Measurements from ENCODE around the gene ANKRD6.
A peak's percentile ranks its signal among the peaks of the same experiment; 100 is the strongest.

ANKRD6 gene

GRCh38 chr6:89406141-89406540, 26.8 kb upstream of the ANKRD6 start:
- no peak for DNase-seq (ENCODE audit: low read depth)
- TF ChIP-seq, protein P1, sequence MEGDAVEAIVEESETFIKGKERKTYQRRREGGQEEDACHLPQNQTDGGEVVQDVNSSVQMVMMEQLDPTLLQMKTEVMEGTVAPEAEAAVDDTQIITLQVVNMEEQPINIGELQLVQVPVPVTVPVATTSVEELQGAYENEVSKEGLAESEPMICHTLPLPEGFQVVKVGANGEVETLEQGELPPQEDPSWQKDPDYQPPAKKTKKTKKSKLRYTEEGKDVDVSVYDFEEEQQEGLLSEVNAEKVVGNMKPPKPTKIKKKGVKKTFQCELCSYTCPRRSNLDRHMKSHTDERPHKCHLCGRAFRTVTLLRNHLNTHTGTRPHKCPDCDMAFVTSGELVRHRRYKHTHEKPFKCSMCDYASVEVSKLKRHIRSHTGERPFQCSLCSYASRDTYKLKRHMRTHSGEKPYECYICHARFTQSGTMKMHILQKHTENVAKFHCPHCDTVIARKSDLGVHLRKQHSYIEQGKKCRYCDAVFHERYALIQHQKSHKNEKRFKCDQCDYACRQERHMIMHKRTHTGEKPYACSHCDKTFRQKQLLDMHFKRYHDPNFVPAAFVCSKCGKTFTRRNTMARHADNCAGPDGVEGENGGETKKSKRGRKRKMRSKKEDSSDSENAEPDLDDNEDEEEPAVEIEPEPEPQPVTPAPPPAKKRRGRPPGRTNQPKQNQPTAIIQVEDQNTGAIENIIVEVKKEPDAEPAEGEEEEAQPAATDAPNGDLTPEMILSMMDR (conservative IDR thresholded peaks at IDR 0.05; ENCODE audit: low read length): no peak
- H3K4me3 ChIP-seq (ENCODE audit: low read length): no peak overlapping the region

DNA sequence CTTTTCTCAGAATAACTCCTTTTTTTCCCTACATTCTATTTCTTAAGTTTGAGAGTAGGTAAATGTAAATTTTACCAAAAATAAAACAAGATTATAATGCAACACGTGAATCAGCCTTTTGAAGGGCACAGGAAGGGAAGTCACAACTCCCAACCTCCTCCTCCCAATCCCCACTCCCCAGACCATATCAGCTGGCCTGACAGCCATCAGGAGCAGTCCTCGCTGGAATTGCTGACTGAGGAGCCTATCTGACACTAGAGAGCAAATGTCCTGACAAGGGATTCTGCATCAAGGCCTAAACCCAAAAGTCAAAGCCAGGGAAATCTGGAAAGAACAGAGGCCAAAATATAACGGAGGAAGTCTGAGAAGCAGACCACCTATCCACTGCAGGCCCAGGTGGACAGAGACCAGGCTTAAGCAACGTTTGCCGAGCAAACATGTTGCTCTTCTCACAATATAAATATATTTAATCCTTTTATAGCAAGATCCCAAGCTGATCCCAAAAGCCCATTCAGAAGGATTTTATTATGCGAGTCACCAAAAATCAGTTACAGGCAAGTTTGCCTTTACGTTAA, 23.4 kb upstream of the ANKRD6 start:
- TF ChIP-seq, protein P1 (conservative IDR thresholded peaks at IDR 0.05; ENCODE audit: low read length): no peak
- DNase-seq (ENCODE audit: low read depth): no peak
- no peak overlapping the region for H3K4me3 ChIP-seq (ENCODE audit: low read length)

- H3K4me3 ChIP-seq (ENCODE audit: low read length): no peak overlapping the region
- no peak for DNase-seq (ENCODE audit: low read depth)
- TF ChIP-seq, protein P1 (conservative IDR thresholded peaks at IDR 0.05; ENCODE audit: low read length): no peak
Observed at GRCh38 chr6:89410231-89410761, 22.7 kb upstream of the ANKRD6 start.

DNA sequence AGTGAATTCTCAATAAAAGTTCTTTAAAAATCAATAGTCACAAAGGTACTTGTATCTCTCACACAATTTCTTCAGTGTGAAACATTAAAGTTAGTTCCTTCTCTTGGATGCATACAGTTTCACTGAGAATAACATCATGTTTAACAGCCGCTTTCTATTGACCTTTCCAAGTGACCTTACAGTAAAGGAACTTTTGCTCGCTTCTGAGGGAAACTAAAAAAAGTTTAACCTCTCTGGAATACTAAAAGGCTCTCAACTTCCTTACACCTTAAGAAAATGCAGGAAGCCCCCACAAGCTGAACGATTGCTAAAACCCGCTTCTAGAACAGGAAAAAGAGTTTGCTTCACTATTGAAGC, 22.2 kb upstream of the ANKRD6 start:
- H3K4me3 ChIP-seq (ENCODE audit: low read length): peak overlapping the region; percentile 18; the same call in 1 of the 2 replicates
- TF ChIP-seq, protein P1 (conservative IDR thresholded peaks at IDR 0.05; ENCODE audit: low read length): no peak
- no peak for DNase-seq (ENCODE audit: low read depth)

GRCh38 chr6:89411145-89412070, 21.5 kb upstream of the ANKRD6 start:
- DNase-seq (ENCODE audit: low read depth): no peak
- TF ChIP-seq, protein P1 (conservative IDR thresholded peaks at IDR 0.05; ENCODE audit: low read length): no peak
- peak overlapping the region; percentile 29 for H3K4me3 ChIP-seq (ENCODE audit: low read length)

DNA sequence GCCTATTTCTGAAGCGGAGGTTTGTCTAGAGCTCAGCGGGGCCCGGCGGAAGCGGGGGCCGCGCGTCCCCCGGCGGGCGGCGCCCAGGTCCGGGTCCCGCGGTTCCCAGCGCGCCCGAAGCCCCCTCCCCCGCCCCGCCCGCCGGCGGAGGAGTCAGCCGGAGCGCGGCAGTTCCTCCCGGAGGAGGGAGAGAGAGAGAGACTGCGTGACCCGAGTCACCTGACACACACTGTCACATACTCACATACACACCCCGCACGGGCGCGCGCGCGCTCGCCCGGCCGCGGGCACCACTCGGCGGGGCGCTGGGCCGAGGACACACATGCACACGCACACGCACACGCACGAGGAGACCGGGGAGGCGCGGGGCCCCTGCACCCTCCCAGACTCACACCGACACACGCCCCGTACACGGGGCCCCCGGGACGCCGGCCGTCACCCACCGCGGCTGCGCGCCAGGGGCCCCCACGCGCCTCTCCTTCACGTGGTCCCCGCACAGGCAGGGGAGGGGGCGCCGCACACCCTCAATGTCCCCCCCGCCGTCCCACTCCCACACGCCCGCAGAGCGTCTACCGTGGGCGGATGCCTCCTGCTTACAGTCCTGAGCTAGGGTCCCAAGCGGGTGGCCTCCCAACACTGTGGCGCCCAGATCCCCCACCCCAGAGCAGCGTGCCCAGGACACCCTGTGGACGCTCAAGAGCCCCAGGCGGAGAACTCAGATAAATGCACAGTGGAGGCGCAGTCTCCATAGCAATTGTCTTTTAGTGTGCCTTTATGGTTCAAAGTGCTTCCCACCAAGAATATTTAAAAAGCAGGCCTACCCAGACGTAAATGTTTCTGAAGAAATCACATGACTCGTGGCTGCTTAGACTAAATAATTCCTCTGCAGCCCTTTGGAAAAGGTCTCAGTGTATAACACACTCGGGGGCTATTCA, 20.6 kb upstream of the ANKRD6 start, which contains the start of gene RRAGD:
Gene RRAGD, minus strand, starts transcription at position 203 of the 935 bp plus-strand sequence. CDS start 280 bp downstream, outside the sequence.
- no peak for DNase-seq (ENCODE audit: low read depth)

More for the DNA sequence above, 20.6 kb upstream of the ANKRD6 start, which contains the start of gene RRAGD:
- peak within 1 kb of the TSS; percentile 29 for H3K4me3 ChIP-seq (ENCODE audit: low read length)
- TF ChIP-seq, protein P1 (conservative IDR thresholded peaks at IDR 0.05; ENCODE audit: low read length): no peak
